Stomach smooth muscle (tissue), 2 donors: ENCODE results near the gene PSTPIP1.

Experiments used
- H3K27ac ChIP-seq: one replicate; pipeline ENCODE4 v1.7.0; 2013; ENCODE audit warnings: mild to moderate bottlenecking, low read length, inconsistent platforms
- H3K27me3 ChIP-seq, 2 donors: one replicate each; pipeline ENCODE4 v1.7.0; 2013; ENCODE audit warnings: low read length in 2 of 2; ENCODE audit not compliant: insufficient read depth in 2 of 2, control insufficient read depth in 1 of 2
- H3K36me3 ChIP-seq, 2 donors: one replicate each; pipeline ENCODE4 v1.7.0; 2013; ENCODE audit warnings: low read length in 2 of 2; ENCODE audit not compliant: control insufficient read depth in 2 of 2, insufficient read depth in 2 of 2
- H3K4me1 ChIP-seq: one replicate; pipeline ENCODE4 v1.7.0; 2013; ENCODE audit warnings: low read length; ENCODE audit not compliant: control insufficient read depth, insufficient read depth
- H3K4me3 ChIP-seq, 2 donors: one replicate each; pipeline ENCODE4 v1.7.0; 2013; ENCODE audit warnings: low read length in 2 of 2
- H3K9ac ChIP-seq, 2 donors: one replicate each; pipeline ENCODE4 v1.7.0; 2013; ENCODE audit warnings: low read length in 2 of 2, mild to moderate bottlenecking in 1 of 2
- H3K9me3 ChIP-seq, 2 donors: one replicate each; pipeline ENCODE4 v1.7.0; 2013; ENCODE audit warnings: low read length in 2 of 2; ENCODE audit not compliant: control insufficient read depth in 2 of 2
- donor health status: healthy.
- donor health status: Pancreatic carcinoma.

The PSTPIP1 gene

DNA sequence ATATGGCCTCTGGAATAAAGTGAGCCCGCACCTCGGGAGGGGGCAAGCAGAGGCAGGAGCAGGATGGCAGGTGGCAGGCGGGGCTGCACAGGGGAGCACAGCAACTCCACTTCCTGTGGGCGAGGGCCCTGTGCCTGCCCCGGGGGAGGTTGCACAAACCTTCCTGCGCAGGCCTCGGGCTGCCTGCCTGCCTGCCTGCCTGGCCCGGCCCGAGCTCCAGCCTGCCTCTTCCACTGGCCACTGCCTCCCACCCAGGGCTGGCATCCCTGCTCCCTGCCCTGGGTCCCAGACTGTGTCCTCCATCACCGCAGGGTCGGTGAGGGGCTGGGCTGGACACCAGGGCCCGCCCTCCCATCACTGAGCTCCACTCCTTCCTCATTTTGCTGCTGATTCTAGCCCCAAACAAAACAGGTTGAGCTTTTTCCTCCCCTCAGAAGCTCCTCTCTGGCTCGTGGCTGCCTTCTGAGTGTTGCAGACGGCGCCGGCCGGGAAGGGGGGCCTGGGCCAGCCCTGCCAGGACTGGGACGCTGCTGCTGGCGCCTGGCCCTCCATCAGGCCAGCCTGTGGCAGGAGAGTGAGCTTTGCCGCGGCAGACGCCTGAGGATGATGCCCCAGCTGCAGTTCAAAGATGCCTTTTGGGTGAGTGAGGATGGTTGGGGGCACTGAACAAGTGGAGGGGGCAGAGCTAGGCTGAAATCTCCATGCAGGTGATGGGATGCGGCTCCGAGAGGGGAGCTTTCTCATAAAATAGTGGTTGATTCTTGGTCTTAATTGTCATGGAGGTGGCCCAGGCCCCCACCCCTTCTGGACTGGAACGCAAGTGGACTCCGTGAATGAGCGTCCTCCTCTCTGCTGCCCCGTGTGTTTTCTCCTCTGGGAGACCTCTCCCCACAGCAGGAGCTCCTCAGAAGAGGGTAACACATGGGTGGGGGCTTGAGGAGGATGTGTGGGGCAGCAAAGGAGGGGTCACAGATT lies at the start of gene PSTPIP1:
TSS of gene PSTPIP1 (plus strand) at position 156 of the 975 bp plus-strand sequence. CDS start at position 604, 448 bp downstream.
- peaks cover 25% of the 10 kb centered on the region for H3K4me1 ChIP-seq
- H3K27me3 ChIP-seq = no peaks in the 10 kb centered on the region
- H3K27ac ChIP-seq = no peak within 1 kb of the TSS
- peak within 1 kb of the TSS in 1 of 2 donors; percentile 29 for H3K9ac ChIP-seq
- H3K36me3 ChIP-seq = no peaks in the 10 kb centered on the region
- peak within 1 kb of the TSS in 1 of 2 donors; percentile 55 for H3K4me3 ChIP-seq
- H3K9me3 ChIP-seq = no peaks in the 10 kb centered on the region

DNA sequence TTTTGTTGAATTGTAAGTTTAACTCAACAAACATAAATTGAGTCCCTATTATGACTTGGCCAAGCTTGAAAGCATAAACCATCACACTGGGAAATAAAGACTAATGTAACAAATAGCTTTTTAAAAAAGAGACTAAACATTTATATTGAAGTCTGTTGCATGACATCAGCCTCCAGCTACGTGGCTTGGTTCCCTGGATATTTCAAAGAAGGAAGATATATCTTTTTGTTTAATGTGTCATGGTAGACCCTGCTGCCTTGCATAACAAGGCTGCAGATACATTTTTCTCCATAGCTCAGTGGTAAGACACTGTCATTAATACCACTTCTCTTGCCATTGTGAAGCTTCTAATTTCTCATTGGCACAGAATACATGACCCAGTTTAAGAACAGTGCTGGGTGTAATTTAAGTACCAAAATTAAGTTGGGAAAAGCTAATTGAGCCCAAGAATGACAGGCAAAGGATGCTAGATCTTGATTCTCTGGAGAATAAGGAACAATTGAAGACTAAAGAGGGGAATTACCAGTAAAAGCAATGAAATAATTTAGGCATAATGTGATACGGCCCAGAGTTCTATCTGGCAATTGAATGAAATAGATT lies 49.3 kb upstream of the PSTPIP1 start:
- Histone ChIP-seq H3K36me3 (peaks cover 3 to 14% of the 10 kb centered on the region in 2 donors), H3K27me3 (no peaks in the 10 kb centered on the region), H3K9me3 (no peaks in the 10 kb centered on the region), H3K9ac (no peak overlapping the region), H3K4me3 (no peak overlapping the region), H3K27ac (no peak overlapping the region), H3K4me1 (no peaks in the 10 kb centered on the region)

DNA sequence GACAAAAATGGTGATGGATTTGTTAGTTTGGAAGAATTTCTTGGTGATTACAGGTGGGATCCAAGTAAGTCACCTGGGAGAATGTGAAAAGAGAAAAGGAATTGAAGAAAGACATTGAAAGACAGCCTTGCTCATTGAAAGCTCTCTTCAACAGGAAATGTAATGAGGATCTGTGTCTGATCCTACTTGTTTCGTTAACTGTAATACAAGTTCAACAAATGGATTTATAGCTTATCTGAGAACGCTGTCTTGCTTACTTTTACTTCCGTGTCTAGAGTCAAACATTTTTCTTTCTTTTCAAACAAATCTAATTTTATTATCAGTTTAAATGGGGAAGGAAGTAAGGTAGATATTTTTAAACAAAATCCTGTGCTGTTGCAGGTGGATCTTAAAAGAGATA lies 47.5 kb upstream of the PSTPIP1 start:
- Histone ChIP-seq H3K9ac (no peak overlapping the region), H3K27me3 (no peaks in the 10 kb centered on the region), H3K9me3 (no peaks in the 10 kb centered on the region), H3K27ac (no peak overlapping the region), H3K4me3 (no peak overlapping the region), H3K36me3 (peaks cover 3 to 14% of the 10 kb centered on the region in 2 donors), H3K4me1 (no peaks in the 10 kb centered on the region)

DNA sequence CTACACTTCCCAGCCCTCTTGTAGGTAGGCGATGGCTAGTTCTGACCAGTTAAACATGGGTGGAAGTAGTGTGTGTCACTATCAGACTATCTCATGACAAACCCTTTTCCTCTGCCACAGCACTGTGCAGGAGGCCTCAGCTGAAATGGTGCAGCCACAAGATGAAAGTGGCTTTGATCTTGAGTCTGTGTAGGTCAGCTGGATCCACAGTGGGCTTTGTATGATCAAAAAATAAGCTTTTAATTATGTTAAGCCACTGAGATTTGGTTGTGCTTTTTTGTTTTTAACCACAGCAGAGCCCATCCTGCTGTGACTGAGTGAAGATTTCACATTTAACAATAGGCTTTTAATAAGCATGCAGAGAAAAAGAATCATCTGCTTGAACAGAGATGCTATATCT lies 43.7 kb upstream of the PSTPIP1 start:
- H3K27me3 ChIP-seq = no peaks in the 10 kb centered on the region
- no peaks in the 10 kb centered on the region for H3K9me3 ChIP-seq
- no peak overlapping the region for H3K9ac ChIP-seq
- H3K4me1 ChIP-seq = no peaks in the 10 kb centered on the region
- peaks cover 3 to 10% of the 10 kb centered on the region in 2 donors for H3K36me3 ChIP-seq
- H3K27ac ChIP-seq = no peak overlapping the region
- no peak overlapping the region for H3K4me3 ChIP-seq

DNA sequence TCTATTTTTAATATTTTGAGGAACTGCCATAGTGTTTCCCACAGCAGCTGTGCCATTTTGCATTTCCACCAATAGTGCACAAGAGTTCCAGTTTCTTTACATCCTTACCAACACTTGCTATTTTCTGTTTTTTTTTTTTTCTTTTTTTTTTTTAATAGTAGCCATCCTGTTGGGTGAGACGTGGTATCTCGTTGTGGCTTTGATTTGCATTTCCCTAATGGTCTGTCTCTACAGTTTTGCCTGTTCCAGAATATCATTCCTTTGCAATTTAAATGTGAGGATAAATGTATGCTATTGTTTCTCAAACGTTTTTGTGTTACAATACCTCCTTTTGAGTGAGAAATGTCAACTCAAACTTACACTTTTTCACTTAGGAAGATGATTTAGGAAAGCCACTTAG lies 41.0 kb upstream of the PSTPIP1 start:
- H3K27me3 ChIP-seq = no peaks in the 10 kb centered on the region
- H3K36me3 ChIP-seq = peaks cover 0 to 1% of the 10 kb centered on the region in 2 donors
- no peak overlapping the region for H3K4me3 ChIP-seq
- no peak overlapping the region for H3K27ac ChIP-seq
- H3K9me3 ChIP-seq = no peaks in the 10 kb centered on the region
- no peaks in the 10 kb centered on the region for H3K4me1 ChIP-seq
- H3K9ac ChIP-seq = no peak overlapping the region

DNA sequence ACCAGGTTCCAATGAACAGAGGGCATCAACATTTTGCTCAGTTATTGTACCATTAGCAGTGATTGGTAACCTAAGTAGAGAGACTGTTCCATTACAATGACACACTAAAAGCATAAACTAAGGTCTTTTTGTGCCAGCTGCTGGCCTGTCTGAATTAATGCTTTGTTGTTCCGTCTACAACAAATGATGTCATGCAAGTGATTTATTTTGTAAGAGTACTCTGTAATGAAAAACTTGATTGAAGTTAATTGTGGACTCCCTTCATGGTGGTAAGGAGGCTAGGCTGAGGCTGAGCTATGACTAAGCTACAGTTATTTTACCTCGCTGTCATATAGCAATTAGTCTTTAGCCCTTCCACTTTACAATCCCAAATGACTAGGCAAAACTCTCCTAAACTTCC lies 40.2 kb upstream of the PSTPIP1 start:
- Histone ChIP-seq H3K4me1 (no peaks in the 10 kb centered on the region), H3K4me3 (no peak overlapping the region), H3K36me3 (no peaks in the 10 kb centered on the region), H3K9me3 (no peaks in the 10 kb centered on the region), H3K27me3 (no peaks in the 10 kb centered on the region), H3K27ac (no peak overlapping the region), H3K9ac (no peak overlapping the region)

DNA sequence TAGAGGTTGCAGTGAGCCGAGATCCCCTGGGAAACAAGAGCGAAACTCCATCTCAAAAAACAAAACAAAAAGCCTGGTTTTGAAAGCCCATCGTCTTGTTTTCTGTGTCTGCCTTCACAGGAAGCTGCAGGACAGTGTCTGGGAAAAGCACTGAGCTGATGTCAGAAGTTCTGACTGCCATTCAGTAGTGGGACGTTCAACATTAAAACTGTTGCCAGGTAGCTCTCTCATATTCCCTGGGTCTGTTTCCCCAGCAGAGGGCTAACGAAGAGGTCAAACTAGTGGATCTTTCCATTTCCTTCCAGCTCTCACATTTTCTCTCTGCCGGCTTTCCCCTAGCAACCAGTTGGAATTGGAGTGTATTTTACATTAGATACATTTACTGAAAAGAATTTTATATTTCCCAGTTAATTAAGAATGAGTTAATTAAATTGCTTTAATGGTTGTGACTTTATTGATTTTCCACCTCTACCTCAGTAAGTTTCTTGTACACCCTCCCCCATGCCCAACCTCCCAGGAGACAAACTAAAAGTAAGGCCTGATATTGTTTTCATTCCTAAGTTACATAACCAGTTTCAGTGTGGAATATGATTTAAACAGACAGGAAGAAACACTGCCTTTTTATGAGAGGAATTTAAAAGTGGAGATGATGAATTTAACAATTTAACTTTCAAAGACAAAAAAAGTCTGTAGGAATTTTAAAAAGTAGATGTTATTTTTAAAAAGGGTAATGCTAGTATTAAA lies 33.5 kb upstream of the PSTPIP1 start:
- no peaks in the 10 kb centered on the region for H3K27me3 ChIP-seq
- H3K4me1 ChIP-seq = peaks cover 10% of the 10 kb centered on the region
- H3K9ac ChIP-seq = no peak overlapping the region
- no peak overlapping the region for H3K27ac ChIP-seq
- peak overlapping the region in 1 of 2 donors; percentile 29 for H3K4me3 ChIP-seq
- no peaks in the 10 kb centered on the region for H3K9me3 ChIP-seq
- no peaks in the 10 kb centered on the region for H3K36me3 ChIP-seq

DNA sequence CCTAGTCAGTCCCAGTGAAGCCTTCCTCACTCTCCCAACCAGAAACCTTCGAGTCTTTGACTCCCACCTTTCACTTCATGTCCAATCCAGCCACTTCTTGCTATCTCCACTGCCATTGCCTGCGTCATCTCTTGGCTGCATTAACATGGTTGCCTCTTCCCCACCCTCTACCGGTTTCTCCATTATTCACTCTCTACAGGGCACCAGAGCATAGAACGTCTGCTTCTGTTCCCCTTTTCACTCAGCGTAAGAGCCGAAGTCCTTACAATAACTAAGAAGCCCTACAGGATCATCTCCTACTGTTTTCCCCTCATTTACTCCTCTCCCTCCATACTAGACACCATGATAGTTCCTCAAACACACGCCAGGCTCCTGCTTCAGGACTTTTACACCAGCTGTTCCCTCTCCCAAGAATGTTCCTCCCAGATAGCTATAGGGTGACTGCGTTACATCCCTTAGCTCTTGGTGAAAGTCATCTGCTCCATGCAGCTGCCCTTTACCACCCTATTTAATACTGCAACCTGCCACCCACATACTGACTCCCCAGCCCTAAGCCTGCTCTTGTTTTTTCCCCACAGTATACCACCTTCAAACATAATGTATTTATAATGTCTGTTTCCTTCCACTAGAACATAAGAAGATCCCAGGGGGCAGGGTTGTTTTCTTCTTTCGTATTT lies 32.5 kb upstream of the PSTPIP1 start:
- Histone ChIP-seq H3K27me3 (no peaks in the 10 kb centered on the region), H3K9me3 (no peaks in the 10 kb centered on the region), H3K27ac (no peak overlapping the region), H3K4me3 (no peak overlapping the region), H3K9ac (no peak overlapping the region), H3K4me1 (peaks cover 12% of the 10 kb centered on the region), H3K36me3 (no peaks in the 10 kb centered on the region)

DNA sequence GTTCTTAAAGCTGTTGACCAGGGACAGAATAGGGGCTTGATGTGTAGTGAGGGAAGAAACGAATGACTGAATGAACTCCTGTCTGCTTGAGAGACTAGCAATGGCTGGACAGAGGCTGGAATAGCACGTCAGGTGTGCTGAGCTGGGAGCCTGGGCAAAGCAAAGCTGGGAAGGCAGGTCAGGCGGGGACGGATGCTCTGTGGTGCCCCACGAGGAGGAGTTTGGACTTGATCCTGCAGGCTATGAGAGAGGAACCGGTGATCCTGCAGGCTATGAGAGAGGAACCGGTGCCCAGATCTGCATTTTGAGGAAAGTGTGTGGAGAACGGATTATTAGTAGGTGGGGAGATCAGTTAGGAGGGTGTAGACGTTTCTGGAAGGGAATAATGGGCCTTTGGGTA lies 31.3 kb upstream of the PSTPIP1 start:
- H3K27me3 ChIP-seq = no peaks in the 10 kb centered on the region
- no peaks in the 10 kb centered on the region for H3K36me3 ChIP-seq
- H3K27ac ChIP-seq = no peak overlapping the region
- H3K9ac ChIP-seq = no peak overlapping the region
- peaks cover 12% of the 10 kb centered on the region for H3K4me1 ChIP-seq
- no peak overlapping the region for H3K4me3 ChIP-seq
- H3K9me3 ChIP-seq = no peaks in the 10 kb centered on the region

DNA sequence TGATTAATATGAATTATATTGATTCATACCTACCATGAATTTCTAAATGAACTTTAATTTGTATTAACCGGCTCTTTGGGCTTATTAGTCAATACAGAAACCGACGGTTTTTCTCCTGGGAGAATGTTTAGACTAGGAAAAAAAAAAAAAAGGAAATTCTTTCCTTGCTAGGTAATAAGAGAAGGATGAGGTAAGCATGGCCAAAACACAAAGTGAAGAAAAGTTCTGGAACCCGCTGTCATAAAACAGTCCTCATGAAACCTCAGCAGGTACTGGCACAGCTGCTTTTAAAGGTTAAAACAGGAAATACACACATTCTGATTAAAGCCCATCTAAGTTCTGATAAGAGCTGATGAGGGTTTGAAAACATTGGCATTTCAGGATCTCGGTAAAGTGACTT lies 30.8 kb upstream of the PSTPIP1 start:
- no peak overlapping the region for H3K4me3 ChIP-seq
- peaks cover 12% of the 10 kb centered on the region for H3K4me1 ChIP-seq
- H3K27me3 ChIP-seq = no peaks in the 10 kb centered on the region
- no peak overlapping the region for H3K27ac ChIP-seq
- H3K36me3 ChIP-seq = no peaks in the 10 kb centered on the region
- no peak overlapping the region for H3K9ac ChIP-seq
- no peaks in the 10 kb centered on the region for H3K9me3 ChIP-seq
